ENCODE results near the gene ZFP36L2.

DNA sequence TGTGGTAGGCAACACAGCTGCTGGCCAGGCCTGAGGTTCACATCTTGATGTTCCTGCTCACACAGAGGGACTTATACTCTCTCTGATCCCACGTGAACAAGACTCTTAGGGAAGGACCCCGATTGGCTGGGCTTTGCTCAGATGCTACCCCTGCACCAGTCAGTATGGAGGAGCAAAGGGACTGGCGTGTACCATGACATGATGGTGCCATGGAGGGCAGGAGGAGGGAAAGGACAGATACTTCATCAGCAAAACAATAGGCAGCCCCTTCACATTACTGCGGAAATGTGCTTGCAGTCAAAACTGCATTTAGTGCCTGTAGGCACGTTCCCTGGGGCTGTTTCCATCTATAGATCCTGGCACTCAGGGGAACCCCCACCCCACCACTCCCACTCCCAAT lies 42.7 kb downstream of the ZFP36L2 start:
- TF ChIP-seq, protein P1, sequence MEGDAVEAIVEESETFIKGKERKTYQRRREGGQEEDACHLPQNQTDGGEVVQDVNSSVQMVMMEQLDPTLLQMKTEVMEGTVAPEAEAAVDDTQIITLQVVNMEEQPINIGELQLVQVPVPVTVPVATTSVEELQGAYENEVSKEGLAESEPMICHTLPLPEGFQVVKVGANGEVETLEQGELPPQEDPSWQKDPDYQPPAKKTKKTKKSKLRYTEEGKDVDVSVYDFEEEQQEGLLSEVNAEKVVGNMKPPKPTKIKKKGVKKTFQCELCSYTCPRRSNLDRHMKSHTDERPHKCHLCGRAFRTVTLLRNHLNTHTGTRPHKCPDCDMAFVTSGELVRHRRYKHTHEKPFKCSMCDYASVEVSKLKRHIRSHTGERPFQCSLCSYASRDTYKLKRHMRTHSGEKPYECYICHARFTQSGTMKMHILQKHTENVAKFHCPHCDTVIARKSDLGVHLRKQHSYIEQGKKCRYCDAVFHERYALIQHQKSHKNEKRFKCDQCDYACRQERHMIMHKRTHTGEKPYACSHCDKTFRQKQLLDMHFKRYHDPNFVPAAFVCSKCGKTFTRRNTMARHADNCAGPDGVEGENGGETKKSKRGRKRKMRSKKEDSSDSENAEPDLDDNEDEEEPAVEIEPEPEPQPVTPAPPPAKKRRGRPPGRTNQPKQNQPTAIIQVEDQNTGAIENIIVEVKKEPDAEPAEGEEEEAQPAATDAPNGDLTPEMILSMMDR (IDR thresholded peaks at IDR 0.05): no peak
- TF ChIP-seq POLR2A (IDR thresholded peaks at IDR 0.05): no peak

Measured in right lobe of liver (tissue), 4 donors.